ENCODE data around the gene ITGB2.
A peak's percentile ranks its signal among the peaks of the same experiment; 100 is the strongest.

The ITGB2 gene

GRCh38 chr21:44943686-44944550 is 23.2 kb upstream of the ITGB2 start:
- TF ChIP-seq, protein P1, sequence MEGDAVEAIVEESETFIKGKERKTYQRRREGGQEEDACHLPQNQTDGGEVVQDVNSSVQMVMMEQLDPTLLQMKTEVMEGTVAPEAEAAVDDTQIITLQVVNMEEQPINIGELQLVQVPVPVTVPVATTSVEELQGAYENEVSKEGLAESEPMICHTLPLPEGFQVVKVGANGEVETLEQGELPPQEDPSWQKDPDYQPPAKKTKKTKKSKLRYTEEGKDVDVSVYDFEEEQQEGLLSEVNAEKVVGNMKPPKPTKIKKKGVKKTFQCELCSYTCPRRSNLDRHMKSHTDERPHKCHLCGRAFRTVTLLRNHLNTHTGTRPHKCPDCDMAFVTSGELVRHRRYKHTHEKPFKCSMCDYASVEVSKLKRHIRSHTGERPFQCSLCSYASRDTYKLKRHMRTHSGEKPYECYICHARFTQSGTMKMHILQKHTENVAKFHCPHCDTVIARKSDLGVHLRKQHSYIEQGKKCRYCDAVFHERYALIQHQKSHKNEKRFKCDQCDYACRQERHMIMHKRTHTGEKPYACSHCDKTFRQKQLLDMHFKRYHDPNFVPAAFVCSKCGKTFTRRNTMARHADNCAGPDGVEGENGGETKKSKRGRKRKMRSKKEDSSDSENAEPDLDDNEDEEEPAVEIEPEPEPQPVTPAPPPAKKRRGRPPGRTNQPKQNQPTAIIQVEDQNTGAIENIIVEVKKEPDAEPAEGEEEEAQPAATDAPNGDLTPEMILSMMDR (IDR thresholded peaks at IDR 0.05; ENCODE audit: insufficient read depth, missing control alignments): no peak
- DNase-seq (ENCODE audit: insufficient read length, low spot score) (no peak), FAIRE-seq (no peak)

DNA sequence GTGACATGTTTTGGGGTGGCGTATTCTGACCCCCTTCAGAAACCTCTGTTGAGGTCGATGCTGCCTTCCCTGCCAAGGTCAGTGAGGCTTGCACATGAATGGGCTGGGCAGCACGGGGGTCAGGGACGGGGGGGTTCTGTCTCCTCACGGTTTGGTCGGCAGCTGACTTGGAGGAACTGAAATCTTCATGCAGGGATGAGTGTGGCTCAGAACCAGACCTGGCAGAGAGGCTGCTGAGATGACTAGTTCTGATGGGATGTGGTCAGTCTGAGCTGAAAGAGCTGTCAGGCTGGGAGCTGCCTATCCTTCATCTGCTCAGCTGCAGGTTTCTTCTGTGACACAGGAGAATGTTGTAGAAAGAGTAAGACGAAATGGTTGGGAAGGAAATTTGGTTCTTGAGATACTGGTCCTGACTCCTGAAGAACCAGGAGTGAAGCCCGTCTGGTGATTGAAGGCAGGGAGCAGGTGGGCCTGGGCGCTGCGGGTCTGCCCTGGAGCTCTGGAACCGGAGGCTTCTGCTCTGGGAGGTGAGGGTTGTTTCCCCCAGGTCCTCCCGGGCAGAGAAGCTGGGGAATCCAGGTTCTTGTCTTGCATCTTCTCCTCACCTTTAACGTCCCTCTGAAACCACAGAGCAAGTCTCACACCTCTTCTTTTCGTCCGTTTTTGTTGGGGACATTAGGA is 22.4 kb upstream of the ITGB2 start:
- TF ChIP-seq, protein P1 (IDR thresholded peaks at IDR 0.05; ENCODE audit: insufficient read depth, missing control alignments): no peak
- no peak for DNase-seq (ENCODE audit: insufficient read length, low spot score)
- FAIRE-seq: no peak

- TF ChIP-seq, protein P1 (IDR thresholded peaks at IDR 0.05; ENCODE audit: insufficient read depth, missing control alignments): no peak
- DNase-seq (ENCODE audit: insufficient read length, low spot score) (no peak), FAIRE-seq (no peak)
Measured at GRCh38 chr21:44942566-44942965, 21.9 kb upstream of the ITGB2 start.

- FAIRE-seq (no peak), DNase-seq (ENCODE audit: insufficient read length, low spot score) (no peak)
- TF ChIP-seq, protein P1 (IDR thresholded peaks at IDR 0.05; ENCODE audit: insufficient read depth, missing control alignments): no peak
Measured at GRCh38 chr21:44941567-44941966, 20.9 kb upstream of the ITGB2 start.

DNA sequence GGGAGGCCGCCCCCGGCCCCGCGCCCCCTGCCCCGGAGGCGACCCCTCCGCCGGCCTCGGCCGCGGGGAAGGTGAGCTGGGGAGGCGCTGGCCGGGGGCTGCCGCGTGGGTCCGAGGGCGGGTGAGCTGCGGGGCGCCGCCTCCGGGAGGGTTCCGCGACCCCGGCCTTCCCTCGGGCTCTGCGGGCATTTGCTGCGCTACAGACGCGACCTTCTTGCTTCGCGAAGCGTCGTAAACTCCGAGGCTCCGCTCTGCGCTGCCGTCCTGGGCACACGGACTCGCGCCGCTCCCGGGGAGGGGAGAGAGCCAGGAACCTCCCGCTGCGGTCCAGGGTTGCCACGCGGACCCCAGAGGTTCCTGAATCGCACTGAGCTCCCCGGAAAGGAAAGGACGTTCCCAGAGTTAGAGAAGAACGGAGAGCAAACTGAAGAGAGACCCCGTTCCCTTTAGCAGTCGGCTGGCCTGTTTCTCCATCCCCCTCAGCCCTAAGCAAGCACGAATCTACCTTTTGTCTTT is 19.5 kb upstream of the ITGB2 start:
- no peak for FAIRE-seq
- no peak for DNase-seq (ENCODE audit: insufficient read length, low spot score)
- TF ChIP-seq, protein P1 (IDR thresholded peaks at IDR 0.05; ENCODE audit: insufficient read depth, missing control alignments): no peak

- TF ChIP-seq, protein P1 (IDR thresholded peaks at IDR 0.05; ENCODE audit: insufficient read depth, missing control alignments): no peak
- FAIRE-seq: no peak
- peak; percentile 86 for DNase-seq (ENCODE audit: insufficient read length, low spot score)
Measured at GRCh38 chr21:44939532-44940115, 18.9 kb upstream of the ITGB2 start, which contains the start of gene SLX9. Gene SLX9, plus strand, starts transcription at chr21:44940029. Its CDS starts 29 bp downstream, at chr21:44940058.
